HG03135 (cell line): ENCODE measurements around the gene GIMAP8.
"Not testable (repeated sequence)": the region's sequence is repeated elsewhere in the genome, so short reads cannot be mapped to it uniquely, and the experiment has no call there.

Experiments
- ATAC-seq: cut with Tn5 transposase; IDR thresholded peaks from one replicate; pipeline ENCODE4 v1.9.1; 2021; ENCODE audit warnings: mild to moderate bottlenecking, moderate library complexity; ENCODE audit not compliant: unreplicated experiment

GIMAP8 gene

GRCh38 chr7:150461520-150461919 is 11.1 kb downstream of the GIMAP8 start:
- no peak for ATAC-seq

GRCh38 chr7:150462413-150462812 is 12.0 kb downstream of the GIMAP8 start:
- ATAC-seq, result no peak

- no peak for ATAC-seq
Measured at GRCh38 chr7:150463461-150463860, 13.0 kb downstream of the GIMAP8 start.

- no peak for ATAC-seq
Measured at GRCh38 chr7:150464962-150465361, 14.5 kb downstream of the GIMAP8 start.

GRCh38 chr7:150465414-150465813 is 15.0 kb downstream of the GIMAP8 start:
- no peak for ATAC-seq

- no peak for ATAC-seq
Measured at GRCh38 chr7:150466477-150466876, 16.0 kb downstream of the GIMAP8 start.

GRCh38 chr7:150468241-150468640 is 17.8 kb downstream of the GIMAP8 start:
- ATAC-seq, result no peak

- ATAC-seq, result no peak
Measured at GRCh38 chr7:150471886-150472285, 21.5 kb downstream of the GIMAP8 start.

- no peak for ATAC-seq
Measured at GRCh38 chr7:150473902-150474301, 23.5 kb downstream of the GIMAP8 start.

- no peak for ATAC-seq
Measured at GRCh38 chr7:150476285-150476684, 25.9 kb downstream of the GIMAP8 start.

- no peak for ATAC-seq
Measured at GRCh38 chr7:150476819-150477631, 26.6 kb downstream of the GIMAP8 start.

- no peak for ATAC-seq
Measured at GRCh38 chr7:150479023-150479716, 28.7 kb downstream of the GIMAP8 start.

- no peak for ATAC-seq
Measured at GRCh38 chr7:150481186-150481920, 30.9 kb downstream of the GIMAP8 start.

- no peak for ATAC-seq
Measured at GRCh38 chr7:150481922-150482321, 31.5 kb downstream of the GIMAP8 start.

- ATAC-seq, result not testable (repeated sequence)
Measured at GRCh38 chr7:150483514-150483913, 33.1 kb downstream of the GIMAP8 start.

GRCh38 chr7:150484071-150484470 is 33.6 kb downstream of the GIMAP8 start:
- not testable (repeated sequence) for ATAC-seq

- no peak for ATAC-seq
Measured at GRCh38 chr7:150487625-150488024, 37.2 kb downstream of the GIMAP8 start.

- no peak for ATAC-seq
Measured at GRCh38 chr7:150489782-150490181, 39.4 kb downstream of the GIMAP8 start.

GRCh38 chr7:150493442-150493841 is 43.0 kb downstream of the GIMAP8 start:
- ATAC-seq, result not testable (repeated sequence)

- ATAC-seq, result no peak
Measured at GRCh38 chr7:150502519-150502918, 52.1 kb downstream of the GIMAP8 start.

- no peak for ATAC-seq
Measured at GRCh38 chr7:150503155-150503554, 52.7 kb downstream of the GIMAP8 start.

- no peak for ATAC-seq
Measured at GRCh38 chr7:150503581-150503980, 53.2 kb downstream of the GIMAP8 start.
